Naive thymus-derived CD4-positive, alpha-beta T cell (primary cell): Measurements from ENCODE around the gene PLEKHG4. TPM values are rescaled to one million over a fixed set of nuclear protein-coding genes. Genes with fewer than 3 reads are reported as not detected.

ENCODE experiments used
- ATAC-seq: fragments of 150-1000 bp; cut with Tn5 transposase; 2 replicates; pipeline ENCODE4 v1.10.0; 2021; ENCODE audit warnings: mild to moderate bottlenecking, moderate library complexity
- CTCF ChIA-PET: fragments of 350-600 bp; sonication (Branson Sonifier 250); formaldehyde crosslinking; loops from one replicate; lab custom pipeline; 2021; ENCODE audit warnings: antibody characterized with exemption; lab: Charles Lee
- POLR2A ChIA-PET: fragments of 350-600 bp; sonication (Branson Sonifier 250); formaldehyde crosslinking; loops from one replicate; lab custom pipeline; 2021; ENCODE audit warnings: antibody characterized with exemption, inconsistent platforms; lab: Charles Lee
- DNase-seq, 9 donors: peaks; one replicate each; pipeline versions ENCODE4 v3.0.0 to v3.0.0-alpha.2; 2020 to 2022; ENCODE audit warnings: mixed read lengths in 1 of 9
- H3K27ac ChIP-seq: one replicate; pipeline ENCODE4 v1.7.0; 2013; ENCODE audit warnings: mild to moderate bottlenecking, low read depth, low read length, moderate library complexity
- H3K27me3 ChIP-seq, 2 donors: one replicate each; pipeline ENCODE4 v1.7.0; 2013; ENCODE audit warnings: low read length in 2 of 2, mild to moderate bottlenecking in 2 of 2, moderate library complexity in 2 of 2; ENCODE audit not compliant: control insufficient read depth in 2 of 2, insufficient read depth in 2 of 2
- H3K36me3 ChIP-seq, 3 experiments: 1 replicate in 2 of 3; 2 replicates in 1 of 3; pipeline ENCODE4 v1.7.0; 2013; ENCODE audit warnings: low read length in 3 of 3, mild to moderate bottlenecking in 3 of 3, moderate library complexity in 1 of 3; ENCODE audit not compliant: insufficient read depth in 3 of 3, control insufficient read depth in 2 of 3
- H3K4me1 ChIP-seq, 2 donors: one replicate each; pipeline ENCODE4 v1.7.0; 2013; ENCODE audit warnings: low read length in 2 of 2, mild to moderate bottlenecking in 2 of 2, moderate library complexity in 1 of 2; ENCODE audit not compliant: control insufficient read depth in 2 of 2, insufficient read depth in 2 of 2
- H3K4me3 ChIP-seq: 2 replicates; pipeline ENCODE4 v1.7.0; 2013; ENCODE audit warnings: mild to moderate bottlenecking, low read length
- H3K9me3 ChIP-seq, 3 experiments: 1 replicate in 2 of 3; 2 replicates in 1 of 3; pipeline ENCODE4 v1.7.0; 2013; ENCODE audit warnings: low read length in 3 of 3; ENCODE audit not compliant: control insufficient read depth in 2 of 3
- H3K27ac Mint-ChIP-seq, 9 donors: one replicate each; pipeline ENCODE4 v1.8.0; 2020 to 2022; ENCODE audit warnings: mixed read lengths in 9 of 9, mild to moderate bottlenecking in 8 of 9, moderate library complexity in 5 of 9, inconsistent platforms in 2 of 9
- H3K27me3 Mint-ChIP-seq, 5 donors: one replicate each; pipeline ENCODE4 v1.8.0; 2021 to 2022; ENCODE audit warnings: mixed read lengths in 5 of 5, mild to moderate bottlenecking in 1 of 5
- H3K36me3 Mint-ChIP-seq, 5 donors: one replicate each; pipeline ENCODE4 v1.8.0; 2020 to 2022; ENCODE audit warnings: mixed read lengths in 5 of 5, mild to moderate bottlenecking in 3 of 5, inconsistent platforms in 1 of 5
- H3K4me1 Mint-ChIP-seq, 7 donors: one replicate each; pipeline ENCODE4 v1.8.0; 2020 to 2022; ENCODE audit warnings: mixed read lengths in 7 of 7, mild to moderate bottlenecking in 3 of 7, inconsistent platforms in 1 of 7
- H3K4me3 Mint-ChIP-seq, 10 donors: one replicate each; pipeline ENCODE4 v1.8.0; 2020 to 2022; ENCODE audit warnings: mild to moderate bottlenecking in 10 of 10, mixed read lengths in 10 of 10, moderate library complexity in 6 of 10, inconsistent platforms in 2 of 10
- H3K9me3 Mint-ChIP-seq, 11 donors: one replicate each; pipeline ENCODE4 v1.8.0; 2020 to 2022; ENCODE audit warnings: mixed read lengths in 11 of 11, mild to moderate bottlenecking in 4 of 11, inconsistent platforms in 1 of 11, moderate library complexity in 1 of 11
- intact Hi-C, 2 donors: fragments of 100-400 bp; cut with micrococcal nuclease; formaldehyde crosslinking; loops; one replicate each; pipeline ENCODE4 v1.15.1; 2023
- polyA plus RNA-seq, 2 donors: library from polyadenylated mRNA; unstranded; fragments of 300-500 nt; fragmentation: Illumina TruSeq; gene quantifications; one replicate each; pipeline ENCODE4 v1.2.3, GENCODE V29; 2021
- total RNA-seq, 6 experiments: library from RNA in 5 of 6; stranded (reverse) in 5 of 6; gene quantifications; 1 replicate in 5 of 6; 2 replicates in 1 of 6; pipeline ENCODE4 v1.2.3 and lab custom pipeline; 2021 to 2026

PLEKHG4 gene
- total and polyA plus RNA-seq, 7 experiments from 2014 or later = 6.2 to 32.3 (median 23.2) TPM

GRCh38 chr16:67248073-67248400 is 31.3 kb upstream of the PLEKHG4 start:
- DNase-seq (no peak), ATAC-seq (no peak)
- no peaks in the 10 kb centered on the region for H3K9me3 Mint-ChIP-seq
- H3K27me3 ChIP-seq = no peaks in the 10 kb centered on the region
- peaks cover 0 to 20% (median 0%) of the 10 kb centered on the region in 5 donors for H3K27me3 Mint-ChIP-seq
- H3K4me3 ChIP-seq = peak overlapping the region; percentile 68
- peaks cover 37 to 50% (median 41%) of the 10 kb centered on the region in 7 donors for H3K4me1 Mint-ChIP-seq
- H3K27ac ChIP-seq = peak overlapping the region; percentile 57
- no peaks in the 10 kb centered on the region for H3K36me3 ChIP-seq
- ChIA-PET POLR2A (interaction anchor here (0.6 to 2.8 kb wide), 5 partner anchors 9 to 90 kb away, joined by 3 to 20 read pairs (median 3); partner anchors contain the start of gene TMEM208), CTCF (interaction anchor here (0.7 to 1.0 kb wide), 3 partner anchors 19 to 24 kb away, joined by 3 to 4 read pairs (median 3); partner anchors contain the start of gene TMEM208)
- peak overlapping the region; percentile 83 to 96 (median 91) for H3K4me3 Mint-ChIP-seq
- peak overlapping the region; percentile 70 to 92 (median 76) for H3K27ac Mint-ChIP-seq
- H3K36me3 Mint-ChIP-seq = no peaks in the 10 kb centered on the region
- intact Hi-C loops = loop anchor here in 1 of 2 donors (2.0 to 10.0 kb wide), 4 partner anchors 234 to 1884 kb away; partner anchors contain the start of genes AGRP, ATP6V0D1, CENPT and CHTF8
- H3K9me3 ChIP-seq = no peaks in the 10 kb centered on the region
- peaks cover 31 to 39% of the 10 kb centered on the region in 2 donors for H3K4me1 ChIP-seq

GRCh38 chr16:67248401-67249177 is 30.7 kb upstream of the PLEKHG4 start, which contains the start of gene SLC9A5:
Gene SLC9A5 (plus strand): TSS chr16:67248979. CDS start chr16:67249015, 36 bp downstream.
- Histone ChIP-seq H3K4me3 (peak within 1 kb of the TSS; percentile 68), H3K27me3 (no peaks in the 10 kb centered on the region), H3K27ac (peak within 1 kb of the TSS; percentile 57), H3K9me3 (no peaks in the 10 kb centered on the region), H3K36me3 (no peaks in the 10 kb centered on the region), H3K4me1 (peaks cover 31 to 37% of the 10 kb centered on the region in 2 donors)
- Mint-ChIP-seq H3K27ac (peak within 1 kb of the TSS; percentile 70 to 92 (median 80)), H3K9me3 (no peaks in the 10 kb centered on the region), H3K4me3 (peak within 1 kb of the TSS; percentile 86 to 96 (median 91)), H3K4me1 (peaks cover 35 to 50% (median 41%) of the 10 kb centered on the region in 7 donors), H3K27me3 (peaks cover 0 to 20% (median 0%) of the 10 kb centered on the region in 5 donors), H3K36me3 (no peaks in the 10 kb centered on the region)
- ATAC-seq (no peak), DNase-seq (peak in 4 of 9 donors; percentile 10 to 68 (median 26))
- intact Hi-C loops = loop anchor here in 1 of 2 donors (2.0 to 10.0 kb wide), 4 partner anchors 234 to 1884 kb away; partner anchors contain the start of genes AGRP, ATP6V0D1, CENPT and CHTF8
- ChIA-PET POLR2A (interaction anchor here (0.9 to 2.8 kb wide), 4 partner anchors 14 to 91 kb away, joined by 3 to 20 read pairs (median 4); partner anchors contain the start of gene TMEM208), CTCF (interaction anchor here (0.7 kb wide), 1 partner anchor 56 kb away, joined by 3 read pairs; no protein-coding TSS in a partner anchor)

- no peak for ATAC-seq
- ChIA-PET CTCF (interaction anchor here (0.7 kb wide), 1 partner anchor 57 kb away, joined by 3 read pairs; no protein-coding TSS in a partner anchor), POLR2A (interaction anchor here (0.7 to 1.8 kb wide), 2 partner anchors 92 to 662 kb away, joined by 3 to 4 read pairs; no protein-coding TSS in a partner anchor)
- no peaks in the 10 kb centered on the region for H3K27me3 ChIP-seq
- no peak for DNase-seq
- no peaks in the 10 kb centered on the region for H3K9me3 Mint-ChIP-seq
- no peaks in the 10 kb centered on the region for H3K36me3 Mint-ChIP-seq
- peak overlapping the region in 5 of 9 donors; percentile 34 to 89 (median 65) for H3K27ac Mint-ChIP-seq
- no peaks in the 10 kb centered on the region for H3K36me3 ChIP-seq
- intact Hi-C loops = loop anchor here in 1 of 2 donors (2.0 to 10.0 kb wide), 4 partner anchors 233 to 1883 kb away; partner anchors contain the start of genes AGRP, ATP6V0D1, CENPT and CHTF8
- H3K4me1 ChIP-seq = peaks cover 27 to 29% of the 10 kb centered on the region in 2 donors
- H3K9me3 ChIP-seq = no peaks in the 10 kb centered on the region
- peak overlapping the region; percentile 73 to 96 (median 82) for H3K4me3 Mint-ChIP-seq
- peaks cover 0 to 20% (median 0%) of the 10 kb centered on the region in 5 donors for H3K27me3 Mint-ChIP-seq
- no peak overlapping the region for H3K27ac ChIP-seq
- H3K4me3 ChIP-seq = peak overlapping the region; percentile 32
- peaks cover 30 to 44% (median 34%) of the 10 kb centered on the region in 7 donors for H3K4me1 Mint-ChIP-seq
These were observed 29.9 kb upstream of the PLEKHG4 start for GRCh38 chr16:67249178-67250044.

GRCh38 chr16:67250045-67250327 is 29.3 kb upstream of the PLEKHG4 start:
- H3K4me1 Mint-ChIP-seq = peaks cover 25 to 38% (median 28%) of the 10 kb centered on the region in 7 donors
- H3K27me3 ChIP-seq = no peaks in the 10 kb centered on the region
- ATAC-seq (no peak), DNase-seq (no peak)
- H3K36me3 ChIP-seq = no peaks in the 10 kb centered on the region
- H3K9me3 Mint-ChIP-seq = no peaks in the 10 kb centered on the region
- POLR2A ChIA-PET = interaction anchor here (0.7 to 1.8 kb wide), 2 partner anchors 92 to 661 kb away, joined by 3 to 4 read pairs; no protein-coding TSS in a partner anchor
- peak overlapping the region; percentile 73 to 96 (median 82) for H3K4me3 Mint-ChIP-seq
- H3K27ac ChIP-seq = no peak overlapping the region
- peaks cover 21 to 24% of the 10 kb centered on the region in 2 donors for H3K4me1 ChIP-seq
- peaks cover 0 to 20% (median 0%) of the 10 kb centered on the region in 5 donors for H3K27me3 Mint-ChIP-seq
- CTCF ChIA-PET = interaction anchor here (0.5 kb wide), 1 partner anchor 77 kb away, joined by 3 read pairs; no protein-coding TSS in a partner anchor
- H3K4me3 ChIP-seq = no peak overlapping the region
- H3K9me3 ChIP-seq = no peaks in the 10 kb centered on the region
- intact Hi-C loops = no loop called here
- H3K36me3 Mint-ChIP-seq = no peaks in the 10 kb centered on the region
- H3K27ac Mint-ChIP-seq = peak overlapping the region in 3 of 9 donors; percentile 34 to 70 (median 62)

- Histone ChIP-seq H3K4me1 (peaks cover 10 to 14% of the 10 kb centered on the region in 2 donors), H3K27ac (no peak overlapping the region), H3K4me3 (no peak overlapping the region), H3K36me3 (no peaks in the 10 kb centered on the region), H3K9me3 (no peaks in the 10 kb centered on the region), H3K27me3 (no peaks in the 10 kb centered on the region)
- H3K4me1 Mint-ChIP-seq = peaks cover 15 to 24% (median 18%) of the 10 kb centered on the region in 7 donors
- ATAC-seq = no peak
- DNase-seq = no peak
- CTCF ChIA-PET = no interaction called here
- H3K4me3 Mint-ChIP-seq = peak overlapping the region in 1 of 10 donors; percentile 5
- intact Hi-C loops = no loop called here
- no peaks in the 10 kb centered on the region for H3K9me3 Mint-ChIP-seq
- H3K27ac Mint-ChIP-seq = no peak overlapping the region
- no peaks in the 10 kb centered on the region for H3K36me3 Mint-ChIP-seq
- POLR2A ChIA-PET = no interaction called here
- peaks cover 0 to 23% (median 3%) of the 10 kb centered on the region in 5 donors for H3K27me3 Mint-ChIP-seq
These were observed 26.5 kb upstream of the PLEKHG4 start for GRCh38 chr16:67252609-67253497.
